ENCODE measurements around the gene CAB39L. TPM values are rescaled to one million over a fixed set of nuclear protein-coding genes. Genes with fewer than 3 reads are reported as not detected.

Gene CAB39L
- total RNA-seq, 1 experiment from 2014 or later: 3.2 TPM

- intact Hi-C loops (cut with micrococcal nuclease; ENCODE audit: unreplicated experiment): no loop called here
- DNase-seq: no peak
- no TSS peak for BruUV-seq (replicated peaks)
- Mint-ChIP-seq H3K4me3 (ENCODE audit: low read depth, unreplicated experiment) (no peak overlapping the region), H3K27ac (ENCODE audit: unreplicated experiment) (no peak overlapping the region), H3K4me1 (ENCODE audit: low read depth, unreplicated experiment) (no peaks in the 10 kb centered on the region), H3K36me3 (ENCODE audit: insufficient read depth, unreplicated experiment) (no peaks in the 10 kb centered on the region), H3K27me3 (ENCODE audit: unreplicated experiment) (no peaks in the 10 kb centered on the region), H3K9me3 (ENCODE audit: low read depth, unreplicated experiment) (no peaks in the 10 kb centered on the region)
- CTCF ChIA-PET: interaction anchor here (0.7 kb wide), 1 partner anchor 1205 kb away, joined by 3 read pairs; no protein-coding TSS in a partner anchor
- no peak for TF ChIP-seq CTCF (IDR thresholded peaks at IDR 0.05; ENCODE audit: unreplicated experiment)
Measured at GRCh38 chr13:49279112-49279511, 164.8 kb downstream of the CAB39L start.

GRCh38 chr13:49278211-49278610 lies 165.7 kb downstream of the CAB39L start:
- no peaks in the 10 kb centered on the region for H3K4me1 Mint-ChIP-seq (ENCODE audit: low read depth, unreplicated experiment)
- no peak overlapping the region for H3K4me3 Mint-ChIP-seq (ENCODE audit: low read depth, unreplicated experiment)
- no peak overlapping the region for H3K27ac Mint-ChIP-seq (ENCODE audit: unreplicated experiment)
- intact Hi-C loops (cut with micrococcal nuclease; ENCODE audit: unreplicated experiment): no loop called here
- CTCF ChIA-PET: no interaction called here
- no peaks in the 10 kb centered on the region for H3K27me3 Mint-ChIP-seq (ENCODE audit: unreplicated experiment)
- no peak for DNase-seq
- H3K36me3 Mint-ChIP-seq (ENCODE audit: insufficient read depth, unreplicated experiment): no peaks in the 10 kb centered on the region
- no TSS peak for BruUV-seq (replicated peaks)
- H3K9me3 Mint-ChIP-seq (ENCODE audit: low read depth, unreplicated experiment): no peaks in the 10 kb centered on the region
- no peak for TF ChIP-seq CTCF (IDR thresholded peaks at IDR 0.05; ENCODE audit: unreplicated experiment)

- BruUV-seq (replicated peaks): no TSS peak
Measured at GRCh38 chr13:49272296-49272695, 171.6 kb downstream of the CAB39L start.

GRCh38 chr13:49271264-49271663 lies 172.6 kb downstream of the CAB39L start:
- H3K4me3 Mint-ChIP-seq (ENCODE audit: low read depth, unreplicated experiment): no peak overlapping the region
- no peak for TF ChIP-seq CTCF (IDR thresholded peaks at IDR 0.05; ENCODE audit: unreplicated experiment)
- H3K4me1 Mint-ChIP-seq (ENCODE audit: low read depth, unreplicated experiment): no peaks in the 10 kb centered on the region
- H3K36me3 Mint-ChIP-seq (ENCODE audit: insufficient read depth, unreplicated experiment): peaks cover 4% of the 10 kb centered on the region
- H3K9me3 Mint-ChIP-seq (ENCODE audit: low read depth, unreplicated experiment): no peaks in the 10 kb centered on the region
- H3K27ac Mint-ChIP-seq (ENCODE audit: unreplicated experiment): no peak overlapping the region
- intact Hi-C loops (cut with micrococcal nuclease; ENCODE audit: unreplicated experiment): no loop called here
- CTCF ChIA-PET: no interaction called here
- DNase-seq: no peak
- H3K27me3 Mint-ChIP-seq (ENCODE audit: unreplicated experiment): no peaks in the 10 kb centered on the region
- BruUV-seq (replicated peaks): no TSS peak

More at GRCh38 chr13:49272296-49272695, 171.6 kb downstream of the CAB39L start:
- intact Hi-C loops (cut with micrococcal nuclease; ENCODE audit: unreplicated experiment): no loop called here
- CTCF ChIA-PET: interaction anchor here (0.7 kb wide), 1 partner anchor 18 kb away, joined by 3 read pairs; no protein-coding TSS in a partner anchor
- Mint-ChIP-seq H3K4me1 (ENCODE audit: low read depth, unreplicated experiment) (no peaks in the 10 kb centered on the region), H3K9me3 (ENCODE audit: low read depth, unreplicated experiment) (no peaks in the 10 kb centered on the region), H3K36me3 (ENCODE audit: insufficient read depth, unreplicated experiment) (peaks cover 4% of the 10 kb centered on the region), H3K27me3 (ENCODE audit: unreplicated experiment) (no peaks in the 10 kb centered on the region), H3K4me3 (ENCODE audit: low read depth, unreplicated experiment) (no peak overlapping the region), H3K27ac (ENCODE audit: unreplicated experiment) (no peak overlapping the region)
- DNase-seq: no peak
- TF ChIP-seq CTCF (IDR thresholded peaks at IDR 0.05; ENCODE audit: unreplicated experiment): no peak
